SK-N-SH treated with all-trans-retinoic acid at 6 μM for 48 hours (cell line): ENCODE results near the gene ARPC1A.

Source experiments
- ATAC-seq: fragments of 200-7000 bp; cut with Tn5 transposase; 3 replicates; pipeline ENCODE4 v1.9.1; 2020; ENCODE audit warnings: mild to moderate bottlenecking, moderate library complexity
- ARNTL ChIP-seq: fragments of 450-650 bp; formaldehyde crosslinking; IDR thresholded peaks from 2 replicates; pipeline ENCODE4 v1.5.0; 2020; ENCODE audit warnings: low read depth, mild to moderate bottlenecking, moderate library complexity, borderline replicate concordance
- BACH2 ChIP-seq: fragments of 250-450 bp; sonication (Bioruptor Pico); IDR thresholded peaks from 2 replicates; pipeline ENCODE4 v1.9.0; 2021; ENCODE audit warnings: mild to moderate bottlenecking, borderline replicate concordance
- CSDC2 ChIP-seq: fragments of 250-450 bp; sonication (Bioruptor Pico); IDR thresholded peaks from 2 replicates; pipeline ENCODE4 v1.5.0; 2020; ENCODE audit warnings: mild to moderate bottlenecking, moderate library complexity
- CSRNP3 ChIP-seq: fragments of 250-450 bp; sonication (Bioruptor Pico); IDR thresholded peaks from 2 replicates; pipeline ENCODE4 v1.5.1; 2021; ENCODE audit warnings: mild to moderate bottlenecking, moderate library complexity
- ESRRG ChIP-seq: fragments of 250-450 bp; sonication (Bioruptor Pico); IDR thresholded peaks from 2 replicates; pipeline ENCODE4 v1.6.1; 2021; ENCODE audit warnings: mild to moderate bottlenecking
- GLIS3 ChIP-seq: fragments of 250-450 bp; sonication (Bioruptor Pico); IDR thresholded peaks from 2 replicates; pipeline ENCODE4 v1.5.0; 2020; ENCODE audit warnings: mild to moderate bottlenecking, moderate library complexity
- OSR1 ChIP-seq: fragments of 250-450 bp; sonication (Bioruptor Pico); IDR thresholded peaks from 2 replicates; pipeline ENCODE4 v1.8.0; 2022; ENCODE audit warnings: moderate library complexity, mild to moderate bottlenecking, inconsistent platforms
- PATZ1 ChIP-seq: fragments of 250-450 bp; sonication (Bioruptor Pico); IDR thresholded peaks from 2 replicates; pipeline ENCODE4 v1.8.0; 2020; ENCODE audit warnings: mild to moderate bottlenecking, moderate library complexity, borderline replicate concordance
- POU6F1 ChIP-seq: fragments of 250-450 bp; sonication (Bioruptor Pico); IDR thresholded peaks from 2 replicates; pipeline ENCODE4 v1.8.0; 2021; ENCODE audit warnings: low read depth, mild to moderate bottlenecking, moderate library complexity, borderline replicate concordance
- SNAI2 ChIP-seq: fragments of 250-450 bp; sonication (Bioruptor Pico); IDR thresholded peaks from 2 replicates; pipeline ENCODE4 v1.5.0; 2020; ENCODE audit warnings: mild to moderate bottlenecking, moderate library complexity
- TCF4 ChIP-seq: fragments of 250-450 bp; sonication (Bioruptor Pico); IDR thresholded peaks from 2 replicates; pipeline ENCODE4 v1.8.0; 2021; ENCODE audit warnings: mild to moderate bottlenecking, moderate library complexity, borderline replicate concordance
- TOX ChIP-seq: fragments of 250-450 bp; sonication (Bioruptor Pico); IDR thresholded peaks from 2 replicates; pipeline ENCODE4 v1.8.0; 2021; ENCODE audit warnings: mild to moderate bottlenecking, moderate library complexity, borderline replicate concordance
- TSHZ2 ChIP-seq: fragments of 250-450 bp; sonication (Bioruptor Pico); IDR thresholded peaks from 2 replicates; pipeline ENCODE4 v1.5.0; 2020; ENCODE audit warnings: mild to moderate bottlenecking, moderate library complexity
- ZC3H10 ChIP-seq: fragments of 250-450 bp; sonication (Bioruptor Pico); IDR thresholded peaks from 2 replicates; pipeline ENCODE4 v1.5.1; 2021; ENCODE audit warnings: mild to moderate bottlenecking, moderate library complexity
- ZFP3 ChIP-seq: fragments of 250-450 bp; sonication (Bioruptor Pico); IDR thresholded peaks from 2 replicates; pipeline ENCODE4 v1.5.0; 2020; ENCODE audit warnings: mild to moderate bottlenecking, moderate library complexity
- ZFP30 ChIP-seq: fragments of 450-650 bp; formaldehyde crosslinking; IDR thresholded peaks from 2 replicates; pipeline ENCODE4 v1.5.0; 2022; ENCODE audit warnings: mild to moderate bottlenecking, moderate library complexity
- ZNF565 ChIP-seq: fragments of 450-650 bp; formaldehyde crosslinking; conservative IDR thresholded peaks from 2 replicates; pipeline ENCODE4 v1.5.0; 2020; ENCODE audit warnings: low read depth, mild to moderate bottlenecking, moderate library complexity
- ZNF70 ChIP-seq: fragments of 450-650 bp; formaldehyde crosslinking; IDR thresholded peaks from 2 replicates; pipeline ENCODE4 v1.5.0; 2020; ENCODE audit warnings: mild to moderate bottlenecking, moderate library complexity

Gene ARPC1A

GRCh38 chr7:99373091-99374066, 47.7 kb downstream of the ARPC1A start:
- ATAC-seq: no peak
- TF ChIP-seq TSHZ2 (CRISPR knock-in tag) (no peak), TCF4 (CRISPR knock-in tag) (no peak), ESRRG (CRISPR knock-in tag) (no peak), ZNF565 (CRISPR knock-in tag) (no peak), ZNF70 (CRISPR knock-in tag) (no peak), TOX (no peak), POU6F1 (CRISPR knock-in tag) (no peak), SNAI2 (CRISPR knock-in tag) (no peak), ARNTL (CRISPR knock-in tag) (no peak), PATZ1 (no peak)

GRCh38 chr7:99374111-99375064, 48.7 kb downstream of the ARPC1A start, which contains the start of gene ARPC1B:
Gene ARPC1B, plus strand, starts transcription at chr7:99374730. Its CDS starts 10,985 bp downstream, at chr7:99385715.
- ATAC-seq: peak; percentile 85
- TF ChIP-seq GLIS3 (CRISPR knock-in tag) (no peak), ZNF70 (CRISPR knock-in tag) (no peak), CSRNP3 (CRISPR knock-in tag) (no peak), PATZ1 (no peak), TCF4 (CRISPR knock-in tag) (no peak), ZFP3 (CRISPR knock-in tag) (peak; percentile 78), ESRRG (CRISPR knock-in tag) (no peak), ZNF565 (CRISPR knock-in tag) (no peak), POU6F1 (CRISPR knock-in tag) (no peak), CSDC2 (peak; percentile 65; the same call in 1 of the 2 replicates), SNAI2 (CRISPR knock-in tag) (no peak), TOX (no peak), OSR1 (CRISPR knock-in tag) (no peak), ZC3H10 (CRISPR knock-in tag) (no peak), BACH2 (CRISPR knock-in tag) (no peak), ZFP30 (no peak)
